ENCODE measurements around the gene BHMT. TPM values are rescaled to one million over a fixed set of nuclear protein-coding genes. Genes with fewer than 3 reads are reported as not detected.

BHMT gene
- total RNA-seq, 1 donor from 2014 or later, result 0.34 TPM

DNA sequence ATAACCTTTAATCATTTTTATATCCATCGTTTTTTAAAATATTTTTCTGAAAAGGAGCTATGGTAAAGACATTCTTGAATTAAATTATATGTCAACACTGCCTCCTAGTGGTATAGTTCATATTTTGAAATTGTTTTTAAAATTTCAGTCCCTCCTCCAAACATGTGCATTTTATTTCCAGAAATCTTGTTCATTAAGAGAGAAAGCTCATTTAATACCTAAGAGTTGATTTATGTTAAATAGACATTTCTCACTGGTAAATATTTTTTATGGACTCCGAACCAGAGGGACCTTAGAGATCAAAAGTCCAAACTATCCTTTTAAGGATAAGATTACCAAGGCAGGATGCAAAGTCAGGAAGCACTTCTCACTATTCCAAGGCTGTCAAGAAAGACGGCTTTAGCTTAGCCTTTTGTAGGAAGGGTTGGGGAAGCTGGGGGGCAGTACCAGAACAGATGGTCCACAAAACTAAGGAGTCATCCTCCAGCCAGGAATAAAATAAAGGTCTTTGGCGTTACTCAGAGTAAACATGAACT, 21.6 kb downstream of the BHMT start:
- TF ChIP-seq, protein P1, sequence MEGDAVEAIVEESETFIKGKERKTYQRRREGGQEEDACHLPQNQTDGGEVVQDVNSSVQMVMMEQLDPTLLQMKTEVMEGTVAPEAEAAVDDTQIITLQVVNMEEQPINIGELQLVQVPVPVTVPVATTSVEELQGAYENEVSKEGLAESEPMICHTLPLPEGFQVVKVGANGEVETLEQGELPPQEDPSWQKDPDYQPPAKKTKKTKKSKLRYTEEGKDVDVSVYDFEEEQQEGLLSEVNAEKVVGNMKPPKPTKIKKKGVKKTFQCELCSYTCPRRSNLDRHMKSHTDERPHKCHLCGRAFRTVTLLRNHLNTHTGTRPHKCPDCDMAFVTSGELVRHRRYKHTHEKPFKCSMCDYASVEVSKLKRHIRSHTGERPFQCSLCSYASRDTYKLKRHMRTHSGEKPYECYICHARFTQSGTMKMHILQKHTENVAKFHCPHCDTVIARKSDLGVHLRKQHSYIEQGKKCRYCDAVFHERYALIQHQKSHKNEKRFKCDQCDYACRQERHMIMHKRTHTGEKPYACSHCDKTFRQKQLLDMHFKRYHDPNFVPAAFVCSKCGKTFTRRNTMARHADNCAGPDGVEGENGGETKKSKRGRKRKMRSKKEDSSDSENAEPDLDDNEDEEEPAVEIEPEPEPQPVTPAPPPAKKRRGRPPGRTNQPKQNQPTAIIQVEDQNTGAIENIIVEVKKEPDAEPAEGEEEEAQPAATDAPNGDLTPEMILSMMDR (conservative IDR thresholded peaks at IDR 0.05), result peak; percentile 75
- Mint-ChIP-seq H3K4me3 (peak overlapping the region; percentile 89), H3K27ac (peak overlapping the region; percentile 69), H3K4me1 (ENCODE audit: unreplicated experiment) (peaks cover 14% of the 10 kb centered on the region), H3K9me3 (no peaks in the 10 kb centered on the region), H3K27me3 (no peaks in the 10 kb centered on the region), H3K36me3 (no peaks in the 10 kb centered on the region)
- DNase-seq (ENCODE audit: extremely low spot score, unreplicated experiment), result no peak

DNA sequence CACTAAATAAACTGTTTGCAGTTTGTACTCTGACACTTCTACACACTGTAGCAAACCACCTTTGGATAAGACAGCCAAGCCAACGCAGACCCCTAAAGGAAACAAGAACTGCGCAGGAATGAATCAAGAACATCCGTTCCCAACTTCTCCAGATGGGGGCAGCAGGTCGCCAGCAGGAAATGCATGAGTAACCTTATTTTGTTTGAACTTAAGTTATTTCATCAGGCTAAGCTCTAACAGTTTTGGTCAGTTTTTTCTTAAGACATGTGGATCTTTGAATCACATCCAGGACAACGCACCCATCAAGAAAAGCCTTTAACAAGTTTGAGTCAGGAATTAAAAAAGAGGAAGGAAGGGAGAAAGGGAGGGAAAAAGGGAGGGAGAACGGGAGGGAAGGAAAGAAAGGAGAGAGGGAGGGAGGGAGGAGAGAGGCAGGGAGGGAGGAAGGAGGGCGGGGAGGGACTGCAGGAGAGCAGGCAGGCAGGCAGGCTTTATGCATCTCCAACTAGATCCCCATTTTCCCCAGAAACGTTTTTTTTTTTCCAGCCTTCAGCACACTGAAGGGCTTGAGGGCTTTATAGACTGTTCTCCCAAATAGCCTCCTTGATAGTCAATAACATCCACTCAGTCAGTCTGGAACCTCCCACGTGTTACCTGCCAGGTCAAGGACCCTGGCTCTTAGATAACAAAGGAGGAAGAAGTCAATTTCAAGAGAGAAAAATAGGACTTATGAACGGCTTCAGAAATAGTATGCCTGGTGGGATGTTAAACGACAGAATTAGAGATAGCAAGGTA, 22.2 kb downstream of the BHMT start:
- Mint-ChIP-seq H3K36me3 (no peaks in the 10 kb centered on the region), H3K4me1 (ENCODE audit: unreplicated experiment) (peaks cover 14% of the 10 kb centered on the region), H3K27ac (peak overlapping the region; percentile 67), H3K27me3 (no peaks in the 10 kb centered on the region), H3K9me3 (no peaks in the 10 kb centered on the region), H3K4me3 (peak overlapping the region; percentile 89)
- TF ChIP-seq, protein P1 (conservative IDR thresholded peaks at IDR 0.05), result peak; percentile 74
- DNase-seq (ENCODE audit: extremely low spot score, unreplicated experiment), result peak; percentile 75

DNA sequence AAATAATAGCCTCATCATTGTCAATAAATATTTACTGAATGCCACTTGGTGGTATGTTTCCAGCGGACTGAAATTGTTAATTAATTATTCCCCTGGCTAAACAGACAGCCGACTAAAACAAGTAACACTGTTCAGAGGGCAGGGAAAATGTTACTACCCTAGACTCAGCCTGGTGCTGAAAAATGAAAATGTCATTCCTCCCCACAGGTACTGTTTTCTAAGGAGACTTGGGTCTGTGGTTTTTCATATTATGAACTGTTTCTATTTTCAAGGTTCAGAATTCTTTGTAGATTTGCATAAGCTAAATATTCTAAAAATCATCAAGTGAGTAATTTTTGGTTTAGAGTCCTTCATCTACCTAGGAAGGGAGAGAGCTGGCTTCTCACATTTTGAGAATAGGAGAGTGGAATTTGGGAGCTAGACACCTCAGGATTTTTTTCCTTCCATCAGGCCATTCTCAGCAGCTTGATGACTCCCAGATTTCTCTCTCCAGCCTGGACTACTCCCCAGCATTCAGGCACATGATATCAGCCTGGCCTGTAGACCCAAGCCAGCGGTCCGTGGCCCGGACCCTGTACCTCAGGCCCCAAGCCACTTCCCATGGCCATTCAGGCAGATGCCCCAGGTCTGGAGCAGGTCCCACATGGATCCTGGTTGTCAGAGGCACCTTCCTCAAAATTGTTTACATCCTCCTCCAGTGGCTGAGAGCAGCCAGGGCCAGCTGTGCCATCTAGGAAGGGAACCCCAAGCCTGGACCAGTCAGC, 24.4 kb downstream of the BHMT start:
- Mint-ChIP-seq H3K9me3 (peaks cover 8% of the 10 kb centered on the region), H3K4me3 (no peak overlapping the region), H3K36me3 (no peaks in the 10 kb centered on the region), H3K27me3 (no peaks in the 10 kb centered on the region), H3K27ac (no peak overlapping the region), H3K4me1 (ENCODE audit: unreplicated experiment) (peaks cover 14% of the 10 kb centered on the region)
- TF ChIP-seq, protein P1 (conservative IDR thresholded peaks at IDR 0.05), result no peak
- no peak for DNase-seq (ENCODE audit: extremely low spot score, unreplicated experiment)

DNA sequence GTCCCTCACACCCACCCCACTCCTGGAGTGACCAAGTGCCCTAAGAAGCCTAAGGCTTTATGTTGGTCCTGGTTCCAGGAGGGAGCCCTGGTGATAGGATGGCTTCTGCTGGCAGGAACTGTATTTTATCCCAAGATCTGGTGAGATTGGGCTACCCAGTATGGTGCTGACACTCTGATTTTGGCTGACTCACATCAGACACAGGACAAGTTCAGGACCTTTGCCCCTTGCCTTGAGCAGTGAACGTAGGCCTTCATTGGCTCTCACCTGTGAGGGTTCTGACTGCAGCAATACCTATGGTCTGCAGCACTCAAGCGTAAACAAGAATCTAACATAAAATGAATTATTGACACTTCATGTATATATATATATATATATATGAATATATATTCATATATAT, 25.0 kb downstream of the BHMT start:
- Mint-ChIP-seq H3K4me3 (no peak overlapping the region), H3K36me3 (no peaks in the 10 kb centered on the region), H3K4me1 (ENCODE audit: unreplicated experiment) (peaks cover 14% of the 10 kb centered on the region), H3K27me3 (no peaks in the 10 kb centered on the region), H3K9me3 (peaks cover 9% of the 10 kb centered on the region), H3K27ac (no peak overlapping the region)
- TF ChIP-seq, protein P1 (conservative IDR thresholded peaks at IDR 0.05), result no peak
- no peak for DNase-seq (ENCODE audit: extremely low spot score, unreplicated experiment)

DNA sequence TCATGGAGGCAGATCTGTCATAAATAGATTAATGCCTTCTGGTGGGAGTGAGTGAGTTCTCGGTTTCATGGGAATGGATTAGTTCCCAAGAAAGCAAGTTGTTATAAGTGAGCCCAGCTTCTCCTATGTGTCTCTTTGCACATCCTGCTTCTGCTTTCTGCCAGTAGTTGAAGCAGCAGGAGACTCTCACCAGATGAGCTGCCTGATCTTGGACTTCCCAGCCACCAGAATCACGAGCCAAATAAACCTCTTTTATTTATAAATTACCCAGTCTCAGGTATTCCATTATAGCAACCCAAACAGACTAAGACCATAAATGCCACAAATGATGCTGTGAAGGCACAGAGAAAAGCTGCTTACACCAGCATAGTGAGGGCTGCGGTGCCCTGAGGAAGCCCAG, 28.9 kb downstream of the BHMT start:
- Mint-ChIP-seq H3K36me3 (no peaks in the 10 kb centered on the region), H3K4me3 (no peak overlapping the region), H3K4me1 (ENCODE audit: unreplicated experiment) (peaks cover 10% of the 10 kb centered on the region), H3K27me3 (peaks cover 5% of the 10 kb centered on the region), H3K27ac (no peak overlapping the region), H3K9me3 (peaks cover 9% of the 10 kb centered on the region)
- TF ChIP-seq, protein P1 (conservative IDR thresholded peaks at IDR 0.05), result no peak
- DNase-seq (ENCODE audit: extremely low spot score, unreplicated experiment), result no peak

All from type B pancreatic cell (in vitro differentiated cells).